ENCODE data around the gene MAP3K2.

MAP3K2 gene

GRCh38 chr2:127305990-127306585 lies 81.7 kb downstream of the MAP3K2 start:
- Histone ChIP-seq H3K9me3 (ENCODE audit: control insufficient read depth in 1 of 2, low read length in 2 of 2) (no peaks in the 10 kb centered on the region), H3K27ac (ENCODE audit: low read length) (no peak overlapping the region), H3K27me3 (ENCODE audit: low read depth, low read length) (no peaks in the 10 kb centered on the region), H3K4me3 (ENCODE audit: low read depth in 1 of 2, low read length in 2 of 2) (no peak overlapping the region), H3K36me3 (ENCODE audit: control insufficient read depth in 1 of 2, insufficient read depth in 2 of 2, low read length in 2 of 2) (peaks cover 26 to 32% of the 10 kb centered on the region in 2 donors), H3K4me1 (ENCODE audit: control insufficient read depth in 1 of 2, insufficient read depth in 2 of 2, low read length in 2 of 2) (no peaks in the 10 kb centered on the region)

GRCh38 chr2:127302168-127302567 lies 85.6 kb downstream of the MAP3K2 start:
- Histone ChIP-seq H3K27ac (ENCODE audit: low read length) (no peak overlapping the region), H3K27me3 (ENCODE audit: low read depth, low read length) (no peaks in the 10 kb centered on the region), H3K9me3 (ENCODE audit: control insufficient read depth in 1 of 2, low read length in 2 of 2) (no peaks in the 10 kb centered on the region), H3K36me3 (ENCODE audit: control insufficient read depth in 1 of 2, insufficient read depth in 2 of 2, low read length in 2 of 2) (peaks cover 12 to 13% of the 10 kb centered on the region in 2 donors), H3K4me1 (ENCODE audit: control insufficient read depth in 1 of 2, insufficient read depth in 2 of 2, low read length in 2 of 2) (no peaks in the 10 kb centered on the region), H3K4me3 (ENCODE audit: low read depth in 1 of 2, low read length in 2 of 2) (no peak overlapping the region)

- Histone ChIP-seq H3K27ac (ENCODE audit: low read length) (peak within 1 kb of the TSS; percentile 33), H3K4me3 (ENCODE audit: low read depth in 1 of 2, low read length in 2 of 2) (peak within 1 kb of the TSS; percentile 89 to 99), H3K36me3 (ENCODE audit: control insufficient read depth in 1 of 2, insufficient read depth in 2 of 2, low read length in 2 of 2) (peaks cover 27 to 30% of the 10 kb centered on the region in 2 donors), H3K27me3 (ENCODE audit: low read depth, low read length) (no peaks in the 10 kb centered on the region), H3K4me1 (ENCODE audit: control insufficient read depth in 1 of 2, insufficient read depth in 2 of 2, low read length in 2 of 2) (peaks cover 2 to 14% of the 10 kb centered on the region in 2 donors), H3K9me3 (ENCODE audit: control insufficient read depth in 1 of 2, low read length in 2 of 2) (no peaks in the 10 kb centered on the region)
Observed at GRCh38 chr2:127293748-127294562, 93.8 kb downstream of the MAP3K2 start, which contains the start of gene ERCC3. Gene ERCC3 (minus strand): TSS chr2:127294144. CDS start chr2:127294081, 63 bp downstream.

GRCh38 chr2:127293386-127293747 lies 94.4 kb downstream of the MAP3K2 start:
- no peaks in the 10 kb centered on the region for H3K9me3 ChIP-seq (ENCODE audit: control insufficient read depth in 1 of 2, low read length in 2 of 2)
- H3K4me1 ChIP-seq (ENCODE audit: control insufficient read depth in 1 of 2, insufficient read depth in 2 of 2, low read length in 2 of 2), result peaks cover 2 to 14% of the 10 kb centered on the region in 2 donors
- H3K27me3 ChIP-seq (ENCODE audit: low read depth, low read length), result no peaks in the 10 kb centered on the region
- peaks cover 32 to 36% of the 10 kb centered on the region in 2 donors for H3K36me3 ChIP-seq (ENCODE audit: control insufficient read depth in 1 of 2, insufficient read depth in 2 of 2, low read length in 2 of 2)
- H3K4me3 ChIP-seq (ENCODE audit: low read depth in 1 of 2, low read length in 2 of 2), result peak overlapping the region; percentile 89 to 99
- H3K27ac ChIP-seq (ENCODE audit: low read length), result peak overlapping the region; percentile 23

- H3K4me1 ChIP-seq (ENCODE audit: control insufficient read depth in 1 of 2, insufficient read depth in 2 of 2, low read length in 2 of 2), result peaks cover 1 to 9% of the 10 kb centered on the region in 2 donors
- no peak overlapping the region for H3K27ac ChIP-seq (ENCODE audit: low read length)
- H3K4me3 ChIP-seq (ENCODE audit: low read depth in 1 of 2, low read length in 2 of 2), result no peak overlapping the region
- peaks cover 0 to 3% of the 10 kb centered on the region in 2 donors for H3K9me3 ChIP-seq (ENCODE audit: control insufficient read depth in 1 of 2, low read length in 2 of 2)
- no peaks in the 10 kb centered on the region for H3K27me3 ChIP-seq (ENCODE audit: low read depth, low read length)
- peaks cover 64 to 84% of the 10 kb centered on the region in 2 donors for H3K36me3 ChIP-seq (ENCODE audit: control insufficient read depth in 1 of 2, insufficient read depth in 2 of 2, low read length in 2 of 2)
Observed at GRCh38 chr2:127288274-127288673, 99.5 kb downstream of the MAP3K2 start.

GRCh38 chr2:127283275-127283674 lies 104.5 kb downstream of the MAP3K2 start:
- Histone ChIP-seq H3K36me3 (ENCODE audit: control insufficient read depth in 1 of 2, insufficient read depth in 2 of 2, low read length in 2 of 2) (peaks cover 56 to 87% of the 10 kb centered on the region in 2 donors), H3K9me3 (ENCODE audit: control insufficient read depth in 1 of 2, low read length in 2 of 2) (peaks cover 0 to 3% of the 10 kb centered on the region in 2 donors), H3K27me3 (ENCODE audit: low read depth, low read length) (no peaks in the 10 kb centered on the region), H3K4me3 (ENCODE audit: low read depth in 1 of 2, low read length in 2 of 2) (no peak overlapping the region), H3K4me1 (ENCODE audit: control insufficient read depth in 1 of 2, insufficient read depth in 2 of 2, low read length in 2 of 2) (no peaks in the 10 kb centered on the region), H3K27ac (ENCODE audit: low read length) (no peak overlapping the region)

GRCh38 chr2:127280693-127281092 lies 107.1 kb downstream of the MAP3K2 start:
- no peak overlapping the region for H3K4me3 ChIP-seq (ENCODE audit: low read depth in 1 of 2, low read length in 2 of 2)
- H3K27ac ChIP-seq (ENCODE audit: low read length), result no peak overlapping the region
- H3K36me3 ChIP-seq (ENCODE audit: control insufficient read depth in 1 of 2, insufficient read depth in 2 of 2, low read length in 2 of 2), result peaks cover 49 to 81% of the 10 kb centered on the region in 2 donors

GRCh38 chr2:127279781-127280180 lies 108.0 kb downstream of the MAP3K2 start:
- Histone ChIP-seq H3K27me3 (ENCODE audit: low read depth, low read length) (no peaks in the 10 kb centered on the region), H3K36me3 (ENCODE audit: control insufficient read depth in 1 of 2, insufficient read depth in 2 of 2, low read length in 2 of 2) (peaks cover 56 to 83% of the 10 kb centered on the region in 2 donors), H3K9me3 (ENCODE audit: control insufficient read depth in 1 of 2, low read length in 2 of 2) (peaks cover 0 to 3% of the 10 kb centered on the region in 2 donors), H3K4me1 (ENCODE audit: control insufficient read depth in 1 of 2, insufficient read depth in 2 of 2, low read length in 2 of 2) (no peaks in the 10 kb centered on the region), H3K27ac (ENCODE audit: low read length) (no peak overlapping the region), H3K4me3 (ENCODE audit: low read depth in 1 of 2, low read length in 2 of 2) (no peak overlapping the region)

More at GRCh38 chr2:127280693-127281092, 107.1 kb downstream of the MAP3K2 start:
- Histone ChIP-seq H3K4me1 (ENCODE audit: control insufficient read depth in 1 of 2, insufficient read depth in 2 of 2, low read length in 2 of 2) (no peaks in the 10 kb centered on the region), H3K9me3 (ENCODE audit: control insufficient read depth in 1 of 2, low read length in 2 of 2) (peaks cover 0 to 3% of the 10 kb centered on the region in 2 donors), H3K27me3 (ENCODE audit: low read depth, low read length) (no peaks in the 10 kb centered on the region)

- peaks cover 52 to 81% of the 10 kb centered on the region in 2 donors for H3K36me3 ChIP-seq (ENCODE audit: control insufficient read depth in 1 of 2, insufficient read depth in 2 of 2, low read length in 2 of 2)
Observed at GRCh38 chr2:127278959-127279358, 108.8 kb downstream of the MAP3K2 start.

GRCh38 chr2:127277028-127277427 lies 110.7 kb downstream of the MAP3K2 start:
- Histone ChIP-seq H3K4me1 (ENCODE audit: control insufficient read depth in 1 of 2, insufficient read depth in 2 of 2, low read length in 2 of 2) (no peaks in the 10 kb centered on the region), H3K4me3 (ENCODE audit: low read depth in 1 of 2, low read length in 2 of 2) (no peak overlapping the region), H3K9me3 (ENCODE audit: control insufficient read depth in 1 of 2, low read length in 2 of 2) (no peaks in the 10 kb centered on the region), H3K36me3 (ENCODE audit: control insufficient read depth in 1 of 2, insufficient read depth in 2 of 2, low read length in 2 of 2) (peaks cover 53 to 74% of the 10 kb centered on the region in 2 donors), H3K27me3 (ENCODE audit: low read depth, low read length) (no peaks in the 10 kb centered on the region), H3K27ac (ENCODE audit: low read length) (no peak overlapping the region)

More at GRCh38 chr2:127278959-127279358, 108.8 kb downstream of the MAP3K2 start:
- H3K4me1 ChIP-seq (ENCODE audit: control insufficient read depth in 1 of 2, insufficient read depth in 2 of 2, low read length in 2 of 2), result no peaks in the 10 kb centered on the region
- H3K27ac ChIP-seq (ENCODE audit: low read length), result no peak overlapping the region
- H3K4me3 ChIP-seq (ENCODE audit: low read depth in 1 of 2, low read length in 2 of 2), result no peak overlapping the region
- peaks cover 0 to 3% of the 10 kb centered on the region in 2 donors for H3K9me3 ChIP-seq (ENCODE audit: control insufficient read depth in 1 of 2, low read length in 2 of 2)
- H3K27me3 ChIP-seq (ENCODE audit: low read depth, low read length), result no peaks in the 10 kb centered on the region

- H3K27me3 ChIP-seq (ENCODE audit: low read depth, low read length), result no peaks in the 10 kb centered on the region
- peaks cover 59 to 81% of the 10 kb centered on the region in 2 donors for H3K36me3 ChIP-seq (ENCODE audit: control insufficient read depth in 1 of 2, insufficient read depth in 2 of 2, low read length in 2 of 2)
- H3K27ac ChIP-seq (ENCODE audit: low read length), result no peak overlapping the region
- H3K4me3 ChIP-seq (ENCODE audit: low read depth in 1 of 2, low read length in 2 of 2), result no peak overlapping the region
- H3K9me3 ChIP-seq (ENCODE audit: control insufficient read depth in 1 of 2, low read length in 2 of 2), result no peaks in the 10 kb centered on the region
- no peaks in the 10 kb centered on the region for H3K4me1 ChIP-seq (ENCODE audit: control insufficient read depth in 1 of 2, insufficient read depth in 2 of 2, low read length in 2 of 2)
Observed at GRCh38 chr2:127275789-127276188, 112.0 kb downstream of the MAP3K2 start.
